DMS 273 (cell line): ENCODE measurements around the gene NADK2.

Source experiments
- DNase-seq: peaks from one replicate; lab custom pipeline; 2025; ENCODE audit not compliant: unreplicated experiment; lab: John Stamatoyannopoulos, UW

NADK2 gene

GRCh38 chr5:36250427-36250826 is 8.7 kb upstream of the NADK2 start:
- DNase-seq, result no peak

- DNase-seq, result no peak
Observed at GRCh38 chr5:36246036-36246800, 4.5 kb upstream of the NADK2 start.

- DNase-seq, result no peak
Observed at GRCh38 chr5:36244076-36244475, 2.4 kb upstream of the NADK2 start.

- peak; percentile 5 for DNase-seq
Observed at GRCh38 chr5:36243653-36244052, 1.9 kb upstream of the NADK2 start.

- peak; percentile 37 for DNase-seq
Observed at GRCh38 chr5:36242534-36243485, 1.1 kb upstream of the NADK2 start.

GRCh38 chr5:36240779-36241630 is 720 bp downstream of the NADK2 start:
- DNase-seq, result peak; percentile 84

- DNase-seq, result no peak
Observed at GRCh38 chr5:36239370-36240293, 2.1 kb downstream of the NADK2 start.

GRCh38 chr5:36238502-36239295 is 3.0 kb downstream of the NADK2 start:
- DNase-seq, result no peak

- peak; percentile 16 for DNase-seq
Observed at GRCh38 chr5:36237751-36238150, 4.0 kb downstream of the NADK2 start.

GRCh38 chr5:36236801-36237200 is 4.9 kb downstream of the NADK2 start:
- DNase-seq, result peak; percentile 9

- DNase-seq, result no peak
Observed at GRCh38 chr5:36232533-36232932, 9.2 kb downstream of the NADK2 start.

- peak; percentile 5 for DNase-seq
Observed at GRCh38 chr5:36230151-36230790, 11.5 kb downstream of the NADK2 start.

- DNase-seq, result no peak
Observed at GRCh38 chr5:36228505-36228904, 13.2 kb downstream of the NADK2 start.

GRCh38 chr5:36227046-36227445 is 14.7 kb downstream of the NADK2 start:
- no peak for DNase-seq

GRCh38 chr5:36222620-36223019 is 19.1 kb downstream of the NADK2 start:
- DNase-seq, result no peak

- no peak for DNase-seq
Observed at GRCh38 chr5:36217988-36218387, 23.7 kb downstream of the NADK2 start.

- no peak for DNase-seq
Observed at GRCh38 chr5:36217567-36217966, 24.2 kb downstream of the NADK2 start.

- no peak for DNase-seq
Observed at GRCh38 chr5:36215910-36216309, 25.8 kb downstream of the NADK2 start.

GRCh38 chr5:36214436-36214835 is 27.3 kb downstream of the NADK2 start:
- DNase-seq, result no peak
